Stimulated activated CD8-positive, alpha-beta memory T cell treated with anti-CD3 and anti-CD28 coated beads, Interleukin-2, amount 100 ng/mL, for 1 hour (primary cell): ENCODE measurements around the gene CHI3L2.

ENCODE experiments used
- DNase-seq, 2 donors: peaks; one replicate each; pipeline ENCODE4 v3.0.0-alpha.2; 2020; ENCODE audit warnings: low read depth in 2 of 2

The CHI3L2 gene, protein sequence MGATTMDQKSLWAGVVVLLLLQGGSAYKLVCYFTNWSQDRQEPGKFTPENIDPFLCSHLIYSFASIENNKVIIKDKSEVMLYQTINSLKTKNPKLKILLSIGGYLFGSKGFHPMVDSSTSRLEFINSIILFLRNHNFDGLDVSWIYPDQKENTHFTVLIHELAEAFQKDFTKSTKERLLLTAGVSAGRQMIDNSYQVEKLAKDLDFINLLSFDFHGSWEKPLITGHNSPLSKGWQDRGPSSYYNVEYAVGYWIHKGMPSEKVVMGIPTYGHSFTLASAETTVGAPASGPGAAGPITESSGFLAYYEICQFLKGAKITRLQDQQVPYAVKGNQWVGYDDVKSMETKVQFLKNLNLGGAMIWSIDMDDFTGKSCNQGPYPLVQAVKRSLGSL

DNA sequence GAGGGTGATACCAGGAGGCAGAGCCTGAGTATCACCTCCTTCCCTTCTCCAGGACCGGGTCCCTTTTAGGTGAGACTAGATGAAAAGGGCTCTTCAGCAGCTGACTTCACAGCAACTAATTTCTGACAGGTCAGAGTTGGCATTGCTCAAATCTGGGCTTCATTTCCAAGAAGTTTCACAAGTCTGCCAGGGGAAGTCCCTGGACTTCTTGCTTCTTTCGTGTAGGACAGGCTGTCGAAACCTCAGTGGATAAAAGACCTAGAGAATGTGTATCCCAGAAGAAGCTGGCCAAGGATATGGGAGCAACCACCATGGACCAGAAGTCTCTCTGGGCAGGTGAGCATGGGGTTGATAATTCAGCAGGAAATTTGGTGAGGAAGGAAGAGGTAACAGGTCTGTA lies at the start of gene CHI3L2:
CHI3L2 (plus strand) TSS at position 280 of the 400 bp plus-strand sequence; CDS start at position 297, 17 bp downstream.
- no peak for DNase-seq

DNA sequence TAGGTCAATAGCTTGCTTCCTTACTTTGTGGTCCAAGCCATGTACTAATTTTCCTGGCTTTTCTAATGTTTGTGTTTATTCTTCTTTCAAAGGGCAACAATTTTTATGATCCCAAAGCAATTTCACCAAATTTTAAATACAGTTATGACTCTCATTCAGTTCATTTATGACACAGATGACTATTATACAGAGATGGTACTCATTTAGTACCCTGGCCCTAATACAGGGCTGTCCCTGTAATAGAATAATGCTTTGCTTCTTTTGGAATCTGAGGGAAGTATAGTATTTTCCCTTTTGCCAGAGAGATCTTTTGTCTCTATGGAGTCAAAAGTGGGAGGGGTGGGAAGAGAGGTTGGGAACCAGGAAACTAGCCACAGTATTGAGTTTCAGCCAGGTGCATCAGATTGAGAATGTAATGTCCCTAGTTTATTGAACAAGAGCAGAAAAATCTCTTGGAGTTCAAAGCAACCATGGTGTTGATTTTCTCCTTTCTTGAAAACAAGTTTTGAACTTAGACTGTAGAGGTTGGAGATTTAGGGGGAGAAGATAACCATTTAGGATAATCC lies 47.5 kb upstream of the CHI3L2 start:
- no peak for DNase-seq

DNA sequence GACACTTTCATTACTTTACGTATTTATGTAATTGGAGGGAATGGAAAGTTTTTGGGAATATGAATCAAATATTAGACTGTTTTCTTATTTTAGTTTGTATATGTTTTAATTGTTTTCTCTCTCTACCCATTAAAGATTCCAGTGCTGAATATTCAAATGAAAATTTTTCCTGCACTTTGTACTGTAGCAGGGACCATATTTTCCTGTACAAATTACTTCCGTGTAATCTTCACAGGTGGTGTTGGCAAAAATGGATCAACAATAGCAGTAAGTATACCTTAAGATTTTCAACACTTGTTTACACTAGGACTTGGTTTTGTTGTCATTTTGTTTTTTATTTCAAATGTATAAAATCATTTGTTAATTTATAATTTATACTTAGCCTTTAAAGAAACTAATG lies 45.5 kb upstream of the CHI3L2 start:
- no peak for DNase-seq

DNA sequence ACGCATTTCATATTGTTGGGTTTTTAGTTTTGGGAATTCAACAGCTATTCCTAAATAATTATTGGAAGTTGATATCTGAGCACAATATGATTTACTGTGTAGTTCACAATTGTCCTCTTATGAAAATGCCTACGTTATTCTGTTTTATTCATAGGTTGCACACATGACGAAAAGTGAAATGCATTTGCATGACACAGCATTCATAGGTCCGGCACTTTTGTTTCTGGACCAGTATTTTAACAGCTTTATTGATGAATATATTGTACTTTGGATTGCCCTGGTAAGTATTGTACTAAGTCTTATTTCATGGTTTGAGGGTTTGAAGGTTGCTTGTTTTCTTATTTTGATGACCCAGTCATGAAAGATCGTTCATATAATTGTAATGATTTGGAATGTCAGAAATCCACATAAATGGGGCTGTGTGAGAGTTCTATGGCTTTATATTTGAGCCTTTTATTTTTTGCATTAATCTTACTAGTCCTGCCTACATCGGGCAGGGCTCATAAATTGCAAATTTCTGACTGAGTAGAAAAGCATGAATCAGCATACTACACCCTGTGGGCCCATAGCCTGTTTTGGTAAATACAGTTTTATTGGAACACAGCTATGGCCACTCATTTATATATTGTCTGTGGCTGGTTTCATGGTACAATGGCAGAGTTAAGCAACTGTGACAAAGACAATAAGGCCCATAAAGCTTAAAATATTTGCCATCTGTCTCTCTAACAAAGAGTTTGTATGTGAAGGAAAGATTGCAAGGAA lies 44.0 kb upstream of the CHI3L2 start:
- DNase-seq = no peak

DNA sequence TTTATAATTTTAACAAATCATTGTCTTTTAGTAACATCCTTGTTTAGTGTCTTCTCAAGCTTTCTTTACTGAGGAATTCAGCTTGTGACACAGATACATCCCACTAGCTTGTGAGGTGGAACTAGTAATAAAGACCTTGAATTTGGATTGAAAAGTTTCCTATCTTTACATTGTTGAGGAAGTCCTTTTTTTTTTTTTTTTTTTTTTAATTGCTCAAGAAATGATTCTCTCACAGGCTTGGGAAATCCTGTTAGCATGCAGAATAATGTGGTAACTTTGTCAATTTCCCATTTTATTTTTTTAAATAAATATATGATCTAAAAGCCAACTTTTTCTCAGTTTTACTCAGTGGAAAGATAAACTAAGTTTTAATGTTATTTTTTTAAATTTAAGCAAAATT lies 42.9 kb upstream of the CHI3L2 start:
- DNase-seq = no peak

DNA sequence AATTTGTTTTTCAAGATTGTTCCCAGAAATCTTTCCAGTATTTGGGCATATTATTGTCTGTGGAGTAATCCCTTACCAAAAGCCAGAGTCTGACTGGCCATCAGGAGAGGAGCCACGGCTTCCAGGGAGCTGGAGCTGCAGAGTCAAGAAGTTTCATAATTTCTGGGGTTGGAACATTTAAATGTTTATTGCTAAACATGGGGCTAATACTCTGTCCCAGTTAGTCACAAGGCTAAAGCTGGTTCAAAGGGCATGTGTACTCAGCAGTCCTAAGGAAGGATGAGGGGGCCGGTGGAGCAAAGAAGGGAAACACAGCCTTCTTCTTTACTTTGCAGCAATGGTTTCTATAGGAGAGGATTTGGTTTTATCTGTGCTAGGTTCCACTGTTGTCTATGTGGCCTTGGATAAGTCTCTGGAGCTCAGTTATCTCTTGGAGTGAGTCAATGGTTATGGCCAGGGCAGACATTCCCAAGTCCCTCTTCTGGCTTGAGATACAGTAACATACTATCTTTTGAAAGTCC lies 36.5 kb upstream of the CHI3L2 start:
- no peak for DNase-seq

DNA sequence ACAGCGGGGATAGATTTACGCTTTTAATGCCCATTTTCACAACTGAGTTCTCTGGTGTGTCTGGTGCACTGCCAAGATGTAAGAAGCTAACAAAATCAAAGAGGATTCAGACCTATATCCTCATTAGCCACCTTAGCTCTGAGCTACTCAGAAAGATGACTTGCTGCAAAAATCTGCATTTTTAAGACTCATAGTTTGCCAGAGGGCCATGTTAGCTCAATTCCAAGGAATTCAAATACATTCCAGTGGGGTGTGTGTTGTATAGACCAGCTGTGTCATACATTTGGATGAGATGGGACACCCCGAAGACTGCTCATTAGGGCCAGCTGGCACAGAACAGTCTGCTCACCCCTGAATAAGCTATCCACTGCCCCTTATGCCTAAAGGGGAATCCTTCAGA lies 36.0 kb upstream of the CHI3L2 start:
- no peak for DNase-seq

DNA sequence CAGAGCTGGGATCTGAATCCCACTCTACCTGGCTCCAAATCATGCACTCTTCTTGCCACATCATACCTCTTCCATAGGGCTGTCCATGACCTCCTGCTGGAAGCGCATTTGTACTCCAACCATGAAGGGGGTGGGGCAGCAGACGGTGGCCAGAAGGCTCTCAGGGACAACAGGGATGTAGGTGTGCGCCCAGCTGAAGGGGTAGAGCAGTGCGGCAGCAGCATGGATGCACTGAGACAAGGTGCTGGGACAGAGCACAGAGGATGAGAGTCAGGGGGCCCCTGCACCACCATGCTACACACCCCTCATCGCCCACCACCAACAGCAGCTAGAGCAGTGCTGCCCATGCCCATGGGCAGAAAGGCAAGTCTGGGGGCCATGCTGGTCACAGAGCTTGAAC lies 35.4 kb upstream of the CHI3L2 start:
- no peak for DNase-seq

DNA sequence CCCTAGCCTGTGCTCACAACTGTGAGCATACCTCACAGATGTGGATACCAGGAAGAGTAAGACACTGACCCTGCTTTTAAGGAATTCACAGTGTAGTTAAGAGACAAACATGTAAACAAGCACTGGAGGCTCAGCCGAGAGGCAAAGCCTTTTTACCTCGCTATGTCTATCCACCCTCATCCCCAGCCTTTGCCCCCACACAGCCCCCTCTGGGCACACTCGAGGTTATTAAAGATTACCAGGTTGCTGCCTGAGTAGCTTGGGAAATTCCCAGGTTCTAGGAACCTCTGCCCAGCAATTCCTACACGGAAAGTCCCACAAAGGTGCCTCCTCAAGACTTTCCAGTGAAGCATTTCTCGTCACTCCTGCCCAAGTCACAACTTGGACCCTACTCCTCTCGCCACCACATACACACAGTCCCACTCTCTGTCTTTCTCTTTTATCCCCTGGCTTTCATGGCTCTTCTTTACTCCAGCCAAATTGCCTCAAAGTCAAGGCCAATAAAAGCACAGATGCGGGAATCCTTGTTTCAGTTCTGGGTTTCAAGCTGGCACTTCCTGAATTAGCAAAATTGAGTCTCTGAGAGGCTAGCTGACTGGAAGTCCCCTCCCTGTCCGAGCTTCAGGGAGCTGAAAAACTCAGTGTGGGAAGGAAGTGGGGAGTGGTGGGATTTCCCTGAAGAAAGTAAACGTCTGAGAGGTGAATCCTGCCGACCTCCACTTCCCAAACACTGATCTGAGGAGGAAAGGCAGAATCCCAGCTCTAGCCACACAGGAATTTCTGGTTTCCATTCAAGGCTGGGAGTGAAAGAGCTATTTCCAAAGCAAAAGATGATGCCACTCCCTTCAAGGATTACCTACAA lies 34.6 kb upstream of the CHI3L2 start:
- DNase-seq = no peak

DNA sequence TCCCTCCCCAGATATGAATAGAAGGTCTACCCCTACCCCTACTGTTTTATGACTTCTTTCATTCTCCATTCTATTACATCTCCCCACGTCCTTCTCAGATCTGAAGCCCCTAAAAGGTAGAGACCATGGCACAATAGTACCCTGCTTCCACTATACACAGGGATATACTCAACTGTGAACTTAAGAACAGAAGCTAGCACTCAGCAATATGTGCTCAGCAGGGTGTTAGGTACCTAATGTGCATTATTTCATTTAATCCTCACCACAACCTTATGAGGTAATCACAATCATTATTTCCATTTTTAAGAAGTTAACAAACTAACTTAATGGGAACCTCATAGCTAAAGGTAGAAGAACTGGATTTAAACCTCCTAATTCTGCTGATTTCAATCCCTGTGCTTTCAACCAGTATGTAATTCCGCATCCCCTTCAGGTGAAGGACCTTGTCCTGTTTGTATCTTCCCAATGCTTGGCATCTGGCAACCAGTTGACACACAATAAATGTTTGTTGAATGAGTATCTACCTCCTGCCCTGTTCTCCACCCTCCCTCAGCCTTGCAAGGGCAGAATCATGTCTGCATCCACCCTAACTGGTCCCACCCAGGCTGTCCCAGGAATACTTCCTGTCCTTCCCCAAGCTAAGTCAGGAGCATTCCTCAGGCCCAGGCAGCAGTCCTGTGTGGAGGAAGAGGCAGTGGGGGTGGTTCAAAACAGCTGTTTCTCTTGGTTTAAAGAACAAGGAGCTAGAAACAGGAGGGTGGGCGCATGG lies 33.6 kb upstream of the CHI3L2 start:
- DNase-seq = no peak

DNA sequence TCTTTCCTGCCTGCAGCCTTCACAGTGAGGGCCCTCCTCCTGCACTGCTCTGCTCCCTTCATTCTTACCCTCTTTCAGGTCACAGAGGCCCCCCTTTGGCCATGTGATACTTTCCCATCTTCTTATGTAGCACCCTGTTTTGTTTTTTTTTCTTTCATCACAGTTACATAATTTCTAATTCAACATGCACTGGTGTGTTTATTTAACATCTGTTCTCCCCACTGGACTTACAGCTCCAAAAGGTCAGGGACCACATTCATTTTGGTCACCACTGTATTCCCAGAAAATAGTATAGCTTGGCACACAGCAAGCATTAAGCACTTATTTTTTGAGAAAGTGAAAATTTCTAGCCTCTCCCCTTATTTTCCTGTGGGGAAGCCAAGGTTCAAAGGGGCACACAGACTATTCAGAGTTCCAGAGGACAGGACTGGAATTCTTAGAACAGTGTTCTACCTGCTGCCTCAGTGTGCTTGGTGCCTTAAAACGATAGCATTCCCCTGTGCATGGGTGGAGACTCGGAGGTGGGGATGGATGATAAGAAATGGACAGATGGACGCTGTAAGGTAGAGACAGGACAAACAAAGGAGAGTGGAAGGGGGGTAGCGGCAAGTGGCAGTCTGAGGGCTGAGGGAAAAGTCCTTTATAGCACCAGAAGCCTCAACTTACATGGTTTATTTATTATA lies 32.4 kb upstream of the CHI3L2 start:
- no peak for DNase-seq

DNA sequence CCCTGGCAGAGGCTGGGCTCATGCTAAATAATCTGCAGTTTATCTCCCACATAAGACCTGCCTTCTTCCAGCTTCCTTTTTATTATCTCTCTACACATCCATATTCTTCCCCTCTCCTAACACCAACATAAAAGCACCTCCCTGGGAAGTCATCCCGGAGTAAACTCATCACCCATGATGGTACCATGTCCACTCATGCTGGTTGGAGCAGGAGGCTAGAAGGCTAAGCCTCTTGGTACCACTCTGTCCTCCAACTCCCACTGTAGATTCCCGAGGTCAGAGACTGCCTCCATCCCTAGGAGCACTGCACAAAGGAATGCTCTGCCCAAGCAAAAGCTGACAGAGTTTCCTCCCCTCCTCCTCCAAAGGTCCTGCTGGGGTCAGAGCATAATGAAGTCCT lies 31.3 kb upstream of the CHI3L2 start:
- no peak for DNase-seq

DNA sequence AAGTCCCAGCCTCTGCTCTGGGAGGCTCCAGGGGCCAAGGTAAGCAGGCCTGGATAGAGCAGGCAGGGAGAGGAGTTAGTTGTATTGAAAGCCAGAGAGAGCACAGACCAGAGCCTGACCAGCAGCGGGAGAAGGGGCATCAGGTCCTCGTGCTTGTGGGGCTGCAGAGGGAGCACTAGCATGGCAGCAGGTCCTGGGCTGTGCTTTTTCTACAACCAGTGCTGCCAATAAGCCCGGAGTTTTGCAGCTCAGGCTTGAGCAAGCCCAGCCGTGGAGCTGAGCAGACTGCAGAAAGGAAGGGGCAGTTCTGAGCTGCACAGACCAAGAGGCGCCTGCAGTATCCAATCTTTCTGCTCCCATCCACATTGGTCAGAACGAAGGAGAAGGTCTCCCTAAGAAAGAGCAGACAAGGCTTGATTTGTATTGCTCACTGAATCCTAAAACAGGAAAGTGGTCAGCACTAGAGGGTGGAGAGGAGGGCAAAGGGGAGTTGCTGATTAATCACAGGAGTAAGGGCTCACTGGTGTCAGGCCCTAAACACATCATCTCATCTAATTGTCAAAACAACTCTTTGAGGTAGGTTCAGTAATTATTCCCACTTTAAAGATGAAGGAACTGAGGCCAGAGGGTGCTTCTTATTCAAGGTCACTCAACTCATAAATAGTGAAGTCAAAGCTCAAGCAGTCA lies 29.8 kb upstream of the CHI3L2 start:
- peak in 1 of 2 donors; percentile 61 for DNase-seq

DNA sequence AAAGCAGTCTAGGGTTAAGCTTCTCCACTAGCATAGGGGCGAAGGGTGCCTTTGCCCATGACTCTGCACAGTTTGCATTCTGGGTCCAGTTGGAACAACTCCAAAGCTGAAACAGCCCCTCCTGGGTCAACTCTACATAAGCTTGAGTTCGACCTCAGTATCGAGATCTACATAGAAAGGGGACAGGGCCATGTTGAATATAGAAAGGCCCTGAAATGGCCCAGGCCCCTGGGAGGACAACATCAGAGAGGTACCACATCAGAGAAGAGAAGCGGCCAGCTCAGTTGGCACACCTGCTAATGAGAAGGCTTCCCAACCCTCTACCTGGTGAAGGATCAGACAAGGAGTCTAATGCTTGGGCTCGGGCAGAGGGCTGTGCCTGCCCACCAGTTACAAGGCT lies 28.7 kb upstream of the CHI3L2 start:
- DNase-seq = no peak

DNA sequence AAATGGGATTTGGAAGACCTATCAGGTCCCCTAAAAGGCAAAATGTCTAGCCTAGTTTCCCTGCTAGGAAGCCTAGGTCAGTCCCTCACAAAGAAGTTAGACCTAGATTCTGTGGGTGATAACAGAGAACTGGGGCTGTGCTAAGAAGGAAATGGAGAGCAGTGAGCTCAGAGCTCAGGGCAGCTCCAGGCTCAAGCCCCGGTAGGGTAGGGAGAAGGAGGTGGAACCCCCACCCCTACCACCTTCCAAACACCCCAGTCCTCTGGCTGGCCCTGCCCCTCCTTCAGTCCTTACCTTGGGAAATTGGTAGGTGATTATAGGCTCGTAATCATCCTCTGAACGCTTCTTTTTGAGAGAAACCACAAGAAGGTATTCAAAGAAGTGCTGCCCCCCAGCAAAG lies 28.2 kb upstream of the CHI3L2 start:
- DNase-seq = no peak

DNA sequence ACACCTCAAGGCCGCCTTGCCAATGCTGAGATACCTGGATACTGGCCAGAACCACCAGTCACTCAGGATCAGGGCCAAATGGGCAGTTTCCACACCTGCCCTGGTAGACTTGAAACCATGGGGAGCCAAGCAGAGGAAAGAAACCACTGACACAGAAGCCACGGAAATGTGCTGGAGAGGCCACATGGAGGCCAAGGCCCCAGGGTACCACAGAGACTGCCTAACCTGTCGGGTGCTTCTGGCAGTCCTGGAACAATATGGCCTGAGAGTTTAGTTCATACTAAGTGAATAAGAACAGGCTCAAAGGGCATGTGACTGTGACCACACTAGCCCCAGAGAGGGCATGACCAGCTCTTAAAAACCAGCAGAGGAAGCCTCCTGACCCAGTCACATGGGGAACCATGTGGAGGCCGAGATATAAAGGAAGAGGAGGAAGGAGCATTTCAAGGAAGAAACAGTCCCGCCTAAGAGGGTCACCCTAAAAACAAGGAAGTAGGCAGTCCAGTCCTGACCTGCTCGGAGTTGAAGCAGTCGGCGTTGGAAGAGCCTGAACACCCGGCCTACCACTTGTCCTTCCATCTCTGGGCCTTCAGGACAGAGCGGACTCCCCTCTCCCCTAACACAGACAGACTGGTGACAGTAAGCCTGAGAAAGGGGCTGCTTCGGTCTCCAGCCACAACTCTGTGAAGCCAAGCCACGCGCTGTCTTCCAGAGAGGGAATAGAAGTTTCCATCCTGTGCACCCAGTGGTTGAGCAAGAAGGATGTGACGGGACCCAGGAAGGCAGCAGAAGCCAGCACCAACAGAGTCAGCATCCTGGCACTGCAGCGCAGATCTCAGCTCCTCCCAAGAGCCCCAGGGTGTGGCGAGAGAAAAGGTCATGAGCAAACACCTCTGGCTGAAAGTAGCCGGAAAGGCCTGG lies 27.4 kb upstream of the CHI3L2 start, which contains the start of gene DENND2D:
DENND2D (minus strand) TSS at position 766 of the 921 bp plus-strand sequence; CDS start at position 579, 187 bp downstream.
- DNase-seq = peak in 1 of 2 donors; percentile 41

DNA sequence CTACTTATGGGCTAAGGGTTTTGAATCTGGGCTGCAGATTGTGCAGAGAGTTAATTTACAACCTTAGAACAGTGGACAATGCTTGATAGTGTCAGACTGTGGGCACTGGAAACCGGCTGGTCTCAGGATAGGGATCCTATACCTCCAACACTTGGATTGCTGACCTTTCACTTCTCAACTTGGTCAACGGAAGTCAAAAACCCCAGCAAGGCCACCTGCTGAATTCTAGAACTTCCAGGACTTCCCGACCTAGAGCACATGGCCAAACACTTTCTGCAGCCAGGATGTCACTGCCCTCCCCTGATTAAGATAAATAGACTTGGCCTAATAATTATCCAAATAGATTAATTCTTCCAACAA lies 26.7 kb upstream of the CHI3L2 start:
- no peak for DNase-seq

DNA sequence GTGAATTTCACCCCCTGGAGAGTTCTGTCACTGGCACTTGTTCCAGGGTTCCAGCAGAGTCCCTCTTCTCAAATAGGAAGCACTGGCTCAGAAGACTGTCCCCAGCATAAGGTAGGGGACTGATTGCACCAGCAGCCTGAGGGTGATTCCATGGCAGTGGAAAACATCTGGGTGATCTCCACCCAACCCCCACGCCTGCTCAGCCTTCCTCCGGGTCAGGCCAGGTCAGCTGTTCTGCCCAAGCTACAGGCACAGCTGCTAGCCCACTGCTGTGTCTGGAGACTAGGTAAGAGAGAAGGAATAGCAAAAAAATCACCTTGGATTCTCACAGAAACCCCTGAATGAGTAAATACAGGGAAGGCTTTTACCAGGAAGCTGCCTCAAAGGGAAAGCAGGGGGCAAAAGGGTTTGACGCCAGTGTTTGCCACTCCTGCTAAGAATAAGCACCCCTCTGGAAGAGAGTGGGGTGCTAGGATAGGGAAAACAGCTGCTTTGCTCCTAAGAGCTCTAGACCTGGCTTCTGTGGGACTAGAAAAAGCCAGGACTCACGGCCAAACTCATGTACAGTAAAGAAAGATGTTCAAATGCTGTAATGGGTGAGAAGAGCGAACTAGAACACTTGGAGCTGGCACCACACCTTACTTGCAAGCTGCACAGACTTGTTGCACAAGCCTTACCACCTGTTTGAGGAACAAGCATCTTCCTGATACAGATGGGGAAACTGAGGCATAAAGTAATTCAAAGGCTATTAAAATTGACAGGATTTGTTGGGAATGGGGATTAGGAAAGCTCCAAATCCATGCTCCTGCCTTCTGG lies 26.0 kb upstream of the CHI3L2 start:
- DNase-seq = no peak
